HPDE6-E6E7 (cell line): Measurements from ENCODE around the gene DNMT3A.

ENCODE experiments used
- DNase-seq: peaks from one replicate; pipeline ENCODE4 v3.0.0; 2011; ENCODE audit warnings: missing footprints; ENCODE audit errors: extremely low spot score

Gene DNMT3A

GRCh38 chr2:25373269-25373981, 31.7 kb upstream of the DNMT3A start:
- peak; percentile 28 for DNase-seq

- DNase-seq: no peak
Measured at GRCh38 chr2:25372405-25373268, 30.9 kb upstream of the DNMT3A start.

GRCh38 chr2:25371253-25372241, 29.8 kb upstream of the DNMT3A start:
- DNase-seq: no peak

GRCh38 chr2:25369876-25370275, 28.2 kb upstream of the DNMT3A start:
- no peak for DNase-seq

- no peak for DNase-seq
Measured at GRCh38 chr2:25369439-25369838, 27.7 kb upstream of the DNMT3A start.

GRCh38 chr2:25368660-25369059, 26.9 kb upstream of the DNMT3A start:
- DNase-seq: no peak

- no peak for DNase-seq
Measured at GRCh38 chr2:25367296-25367695, 25.6 kb upstream of the DNMT3A start.

- no peak for DNase-seq
Measured at GRCh38 chr2:25366629-25367028, 24.9 kb upstream of the DNMT3A start.

GRCh38 chr2:25365241-25365640, 23.5 kb upstream of the DNMT3A start:
- no peak for DNase-seq

GRCh38 chr2:25363733-25364132, 22.0 kb upstream of the DNMT3A start:
- DNase-seq: no peak

- DNase-seq: no peak
Measured at GRCh38 chr2:25362434-25363145, 20.9 kb upstream of the DNMT3A start.

GRCh38 chr2:25362049-25362433, 20.3 kb upstream of the DNMT3A start:
- DNase-seq: peak; percentile 93

- no peak for DNase-seq
Measured at GRCh38 chr2:25361261-25362048, 19.7 kb upstream of the DNMT3A start.

GRCh38 chr2:25358836-25359235, 17.1 kb upstream of the DNMT3A start:
- no peak for DNase-seq

- DNase-seq: no peak
Measured at GRCh38 chr2:25358249-25358815, 16.6 kb upstream of the DNMT3A start.

- no peak for DNase-seq
Measured at GRCh38 chr2:25356088-25356487, 14.4 kb upstream of the DNMT3A start.

- DNase-seq: no peak
Measured at GRCh38 chr2:25355270-25355669, 13.5 kb upstream of the DNMT3A start.

- DNase-seq: no peak
Measured at GRCh38 chr2:25354116-25354515, 12.4 kb upstream of the DNMT3A start.

- DNase-seq: no peak
Measured at GRCh38 chr2:25349397-25349796, 7.7 kb upstream of the DNMT3A start.

- no peak for DNase-seq
Measured at GRCh38 chr2:25347846-25348245, 6.1 kb upstream of the DNMT3A start.
